ENCODE data around the gene OGFR. TPM values are rescaled to one million over a fixed set of nuclear protein-coding genes. Genes with fewer than 3 reads are reported as not detected.
A peak's percentile ranks its signal among the peaks of the same experiment; 100 is the strongest.

Gene OGFR
- total RNA-seq, 1 experiment from 2014 or later: 78.9 TPM

- Histone ChIP-seq H3F3A (ENCODE audit: low read length, unreplicated experiment) (no peaks in the 10 kb centered on the region), H3K4me1 (ENCODE audit: insufficient read depth, low read length) (peaks cover 17% of the 10 kb centered on the region; the same call in 1 of the 2 replicates), H3K79me2 (ENCODE audit: low read length) (peaks cover 6% of the 10 kb centered on the region), H3K27ac (ENCODE audit: low read length) (no peak overlapping the region), H3K36me3 (ENCODE audit: low read depth, low read length) (peaks cover 22% of the 10 kb centered on the region), H4K20me1 (ENCODE audit: low read length) (no peaks in the 10 kb centered on the region), H3K9me3 (ENCODE audit: low read length) (no peaks in the 10 kb centered on the region), H3K27me3 (ENCODE audit: low read length) (peaks cover 14% of the 10 kb centered on the region), H3K9me2 (replicated peaks; ENCODE audit: low read length) (no peaks in the 10 kb centered on the region), H2AFZ (ENCODE audit: low read length) (no peak overlapping the region), H3K9ac (ENCODE audit: low read length) (no peak overlapping the region), H3K4me2 (ENCODE audit: low read length) (no peak overlapping the region), H3K4me3 (ENCODE audit: low read length) (no peak overlapping the region)
- BruUV-seq (replicated peaks): no TSS peak
- intact Hi-C loops (cut with micrococcal nuclease): no loop called here
- ChIA-PET POLR2A (ENCODE audit: unreplicated experiment) (no interaction called here), CTCF (no interaction called here)
- DNase-seq: no peak
- no peak for ATAC-seq
- no peak for TF ChIP-seq EZH2 (IDR thresholded peaks at IDR 0.05; ENCODE audit: low read length, unreplicated experiment)
These were observed 7.7 kb downstream of the OGFR start for GRCh38 chr20:62812181-62812906.

DNA sequence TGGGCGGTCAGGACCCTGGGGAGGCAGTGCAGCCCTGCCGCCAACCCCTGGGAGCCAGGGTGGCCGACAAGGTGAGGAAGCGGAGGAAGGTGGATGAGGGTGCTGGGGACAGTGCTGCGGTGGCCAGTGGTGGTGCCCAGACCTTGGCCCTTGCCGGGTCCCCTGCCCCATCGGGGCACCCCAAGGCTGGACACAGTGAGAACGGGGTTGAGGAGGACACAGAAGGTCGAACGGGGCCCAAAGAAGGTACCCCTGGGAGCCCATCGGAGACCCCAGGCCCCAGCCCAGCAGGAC is 8.2 kb downstream of the OGFR start:
- no peaks in the 10 kb centered on the region for H3K9me2 ChIP-seq (replicated peaks; ENCODE audit: low read length)
- no peak overlapping the region for H3K27ac ChIP-seq (ENCODE audit: low read length)
- H3K4me1 ChIP-seq (ENCODE audit: insufficient read depth, low read length): peaks cover 17% of the 10 kb centered on the region; the same call in 1 of the 2 replicates
- ChIA-PET CTCF (no interaction called here), POLR2A (ENCODE audit: unreplicated experiment) (no interaction called here)
- TF ChIP-seq EZH2phosphoT487 (IDR thresholded peaks at IDR 0.05; ENCODE audit: borderline replicate concordance, low read length) (no peak), EZH2 (IDR thresholded peaks at IDR 0.05; ENCODE audit: low read length, unreplicated experiment) (no peak), CTCF (conservative IDR thresholded peaks at IDR 0.05; ENCODE audit: low read depth, low read length) (no peak)
- no peak overlapping the region for H3K4me3 ChIP-seq (ENCODE audit: low read length)
- TSS peak; percentile 22 for BruUV-seq (replicated peaks)
- no peak overlapping the region for H2AFZ ChIP-seq (ENCODE audit: low read length)
- H3K9me3 ChIP-seq (ENCODE audit: low read length): no peaks in the 10 kb centered on the region
- peaks cover 19% of the 10 kb centered on the region for H3K27me3 ChIP-seq (ENCODE audit: low read length)
- intact Hi-C loops (cut with micrococcal nuclease): no loop called here
- 0 out of 2 replicates have a peak, but pooled peaks cover under 1% of the 10 kb centered on the region for H3K79me2 ChIP-seq (ENCODE audit: low read length)
- peaks cover 17% of the 10 kb centered on the region for H3K36me3 ChIP-seq (ENCODE audit: low read depth, low read length)
- no peak overlapping the region for H3K9ac ChIP-seq (ENCODE audit: low read length)
- no peak for ATAC-seq
- no peaks in the 10 kb centered on the region for H4K20me1 ChIP-seq (ENCODE audit: low read length)
- H3F3A ChIP-seq (ENCODE audit: low read length, unreplicated experiment): no peaks in the 10 kb centered on the region
- DNase-seq: no peak
- no peak overlapping the region for H3K4me2 ChIP-seq (ENCODE audit: low read length)

DNA sequence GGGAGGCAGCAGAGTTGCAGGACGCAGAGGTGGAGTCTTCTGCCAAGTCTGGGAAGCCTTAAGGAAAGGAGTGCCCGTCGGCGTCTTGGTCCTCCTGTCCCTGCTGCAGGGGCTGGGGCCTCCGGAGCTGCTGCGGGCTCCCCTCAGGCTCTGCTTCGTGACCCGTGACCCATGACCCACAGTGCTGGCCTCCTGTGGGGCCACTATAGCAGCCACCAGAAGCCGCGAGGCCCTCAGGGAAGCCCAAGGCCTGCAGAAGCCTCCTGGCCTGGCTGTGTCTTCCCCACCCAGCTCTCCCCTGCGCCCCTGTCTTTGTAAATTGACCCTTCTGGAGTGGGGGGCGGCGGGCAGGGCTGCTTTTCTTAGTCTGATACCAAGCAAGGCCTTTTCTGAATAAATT is 9.0 kb downstream of the OGFR start:
- no peak for ATAC-seq
- POLR2A ChIA-PET (ENCODE audit: unreplicated experiment): no interaction called here
- BruUV-seq (replicated peaks): no TSS peak

More for the DNA sequence above, 9.0 kb downstream of the OGFR start:
- H3F3A ChIP-seq (ENCODE audit: low read length, unreplicated experiment): no peaks in the 10 kb centered on the region
- H3K4me1 ChIP-seq (ENCODE audit: insufficient read depth, low read length): peaks cover 20% of the 10 kb centered on the region; the same call in 1 of the 2 replicates
- DNase-seq: no peak
- no peak overlapping the region for H3K9ac ChIP-seq (ENCODE audit: low read length)
- no peak overlapping the region for H3K27ac ChIP-seq (ENCODE audit: low read length)
- H3K9me3 ChIP-seq (ENCODE audit: low read length): no peaks in the 10 kb centered on the region
- H3K4me2 ChIP-seq (ENCODE audit: low read length): no peak overlapping the region
- peaks cover 17% of the 10 kb centered on the region for H3K36me3 ChIP-seq (ENCODE audit: low read depth, low read length)
- CTCF ChIA-PET: no interaction called here
- intact Hi-C loops (cut with micrococcal nuclease): no loop called here
- no peak overlapping the region for H3K4me3 ChIP-seq (ENCODE audit: low read length)
- H3K27me3 ChIP-seq (ENCODE audit: low read length): peaks cover 19% of the 10 kb centered on the region
- no peaks in the 10 kb centered on the region for H3K9me2 ChIP-seq (replicated peaks; ENCODE audit: low read length)
- TF ChIP-seq EZH2phosphoT487 (IDR thresholded peaks at IDR 0.05; ENCODE audit: borderline replicate concordance, low read length) (no peak), EZH2 (IDR thresholded peaks at IDR 0.05; ENCODE audit: low read length, unreplicated experiment) (no peak), CTCF (conservative IDR thresholded peaks at IDR 0.05; ENCODE audit: low read depth, low read length) (no peak)
- H2AFZ ChIP-seq (ENCODE audit: low read length): no peak overlapping the region
- no peaks in the 10 kb centered on the region for H3K79me2 ChIP-seq (ENCODE audit: low read length)
- no peaks in the 10 kb centered on the region for H4K20me1 ChIP-seq (ENCODE audit: low read length)

Measured in PC-3 (cell line).